ENCODE data around the gene MORC4.

DNA sequence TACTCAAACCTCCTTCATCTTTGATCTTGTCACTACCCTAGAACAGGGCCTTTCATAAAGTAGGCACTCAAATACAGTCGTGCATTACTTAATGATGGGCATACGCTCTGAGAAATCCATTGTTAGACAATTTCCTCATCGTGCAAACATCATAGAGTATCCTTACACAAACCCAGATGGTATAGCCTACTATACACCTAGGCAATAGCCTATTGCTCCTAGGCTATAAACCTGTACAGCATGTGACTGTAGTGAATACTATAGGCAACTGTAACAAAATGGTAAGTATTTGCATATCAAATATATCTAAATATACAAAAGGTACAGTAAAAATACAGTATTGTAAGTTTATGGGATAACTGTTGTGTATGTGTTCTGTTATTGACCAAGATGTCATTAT, 47.9 kb downstream of the MORC4 start:
- TF ChIP-seq, protein P1, sequence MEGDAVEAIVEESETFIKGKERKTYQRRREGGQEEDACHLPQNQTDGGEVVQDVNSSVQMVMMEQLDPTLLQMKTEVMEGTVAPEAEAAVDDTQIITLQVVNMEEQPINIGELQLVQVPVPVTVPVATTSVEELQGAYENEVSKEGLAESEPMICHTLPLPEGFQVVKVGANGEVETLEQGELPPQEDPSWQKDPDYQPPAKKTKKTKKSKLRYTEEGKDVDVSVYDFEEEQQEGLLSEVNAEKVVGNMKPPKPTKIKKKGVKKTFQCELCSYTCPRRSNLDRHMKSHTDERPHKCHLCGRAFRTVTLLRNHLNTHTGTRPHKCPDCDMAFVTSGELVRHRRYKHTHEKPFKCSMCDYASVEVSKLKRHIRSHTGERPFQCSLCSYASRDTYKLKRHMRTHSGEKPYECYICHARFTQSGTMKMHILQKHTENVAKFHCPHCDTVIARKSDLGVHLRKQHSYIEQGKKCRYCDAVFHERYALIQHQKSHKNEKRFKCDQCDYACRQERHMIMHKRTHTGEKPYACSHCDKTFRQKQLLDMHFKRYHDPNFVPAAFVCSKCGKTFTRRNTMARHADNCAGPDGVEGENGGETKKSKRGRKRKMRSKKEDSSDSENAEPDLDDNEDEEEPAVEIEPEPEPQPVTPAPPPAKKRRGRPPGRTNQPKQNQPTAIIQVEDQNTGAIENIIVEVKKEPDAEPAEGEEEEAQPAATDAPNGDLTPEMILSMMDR (IDR thresholded peaks at IDR 0.05): no peak
- TF ChIP-seq POLR2A (IDR thresholded peaks at IDR 0.05): no peak

All from uterus (tissue), 2 donors.